Astrocyte of the cerebellum (primary cell): ENCODE results near the gene KRTAP4-6.
"Not testable (repeated sequence)": the region's sequence is repeated elsewhere in the genome, so short reads cannot be mapped to it uniquely, and the experiment has no call there.

Experiments
- DNase-seq: peaks from one replicate; pipeline ENCODE4 v3.0.0-alpha.2; 2011; ENCODE audit warnings: low read depth
- H3K4me3 ChIP-seq: 2 replicates; pipeline ENCODE4 v1.5.1; 2011; ENCODE audit warnings: mild to moderate bottlenecking, low read depth, low read length, moderate library complexity
- CTCF ChIP-seq: IDR thresholded peaks from 2 replicates; pipeline ENCODE4 v1.5.1; 2012; ENCODE audit warnings: low read length, low read depth, moderate library complexity, mild to moderate bottlenecking; ENCODE audit errors: missing control alignments
- in situ Hi-C: cut with HindIII; loops from 2 replicates; pipeline ENCODE4 v1.10.0; 2017; ENCODE audit warnings: low sequenced_read_pairs

KRTAP4-6 gene

GRCh38 chr17:41127371-41127770, 13.0 kb downstream of the KRTAP4-6 start:
- TF ChIP-seq CTCF: no peak
- no peak for DNase-seq
- in situ Hi-C loops: no loop called here
- no peak overlapping the region for H3K4me3 ChIP-seq

- in situ Hi-C loops: no loop called here
- no peak overlapping the region for H3K4me3 ChIP-seq
- TF ChIP-seq CTCF: no peak
- DNase-seq: no peak
These were observed 13.9 kb downstream of the KRTAP4-6 start for GRCh38 chr17:41126412-41126811.

- no peak for TF ChIP-seq CTCF
These were observed 15.3 kb downstream of the KRTAP4-6 start for GRCh38 chr17:41125064-41125463.

GRCh38 chr17:41123991-41124371, 16.4 kb downstream of the KRTAP4-6 start, which contains the start of gene KRTAP4-12:
Gene KRTAP4-12, minus strand, starts transcription at chr17:41124182. Its CDS starts 60 bp downstream, at chr17:41124122.
- in situ Hi-C loops, H3K4me3 ChIP-seq, DNase-seq: not testable (repeated sequence)

More at GRCh38 chr17:41125064-41125463, 15.3 kb downstream of the KRTAP4-6 start:
- in situ Hi-C loops: no loop called here
- no peak for DNase-seq
- H3K4me3 ChIP-seq: no peak overlapping the region

GRCh38 chr17:41123292-41123990, 16.9 kb downstream of the KRTAP4-6 start:
- H3K4me3 ChIP-seq, in situ Hi-C loops, DNase-seq: not testable (repeated sequence)

GRCh38 chr17:41121742-41122141, 18.6 kb downstream of the KRTAP4-6 start:
- no peak for DNase-seq
- no peak overlapping the region for H3K4me3 ChIP-seq
- in situ Hi-C loops: no loop called here
- no peak for TF ChIP-seq CTCF

GRCh38 chr17:41119696-41120690, 20.4 kb downstream of the KRTAP4-6 start:
- DNase-seq, H3K4me3 ChIP-seq, in situ Hi-C loops: not testable (repeated sequence)

- no peak for TF ChIP-seq CTCF
- H3K4me3 ChIP-seq: no peak overlapping the region
- no peak for DNase-seq
- in situ Hi-C loops: no loop called here
These were observed 21.6 kb downstream of the KRTAP4-6 start for GRCh38 chr17:41118721-41119120.

- DNase-seq, H3K4me3 ChIP-seq, in situ Hi-C loops: not testable (repeated sequence)
These were observed 22.4 kb downstream of the KRTAP4-6 start, which contains the start of gene KRTAP4-11 for GRCh38 chr17:41117846-41118386. Gene KRTAP4-11, minus strand, starts transcription at chr17:41118373. Its CDS starts 58 bp downstream, at chr17:41118315.
